Activated CD4-positive, alpha-beta T cell treated with anti-CD3 and anti-CD28 coated beads, Interleukin-2, amount 10 ng/mL, durations not matched to agents 7 days and 5 days (primary cell): ENCODE results near the gene HDX. TPM values are rescaled to one million over a fixed set of nuclear protein-coding genes. Genes with fewer than 3 reads are reported as not detected.

ENCODE experiments used
- CTCF ChIA-PET: fragments of 350-600 bp; sonication (Branson Sonifier 250); formaldehyde crosslinking; loops from one replicate; lab custom pipeline; 2021; ENCODE audit warnings: antibody characterized with exemption; lab: Charles Lee
- POLR2A ChIA-PET: fragments of 350-600 bp; sonication (Branson Sonifier 250); formaldehyde crosslinking; loops from one replicate; lab custom pipeline; 2021; ENCODE audit warnings: antibody characterized with exemption; lab: Charles Lee
- DNase-seq: peaks from one replicate; pipeline ENCODE4 v3.0.0-alpha.2; 2020
- H3K27ac Mint-ChIP-seq: one replicate; pipeline ENCODE4 v1.8.0; 2021; ENCODE audit warnings: mild to moderate bottlenecking, moderate library complexity, mixed read lengths
- H3K27me3 Mint-ChIP-seq: one replicate; pipeline ENCODE4 v1.8.0; 2021; ENCODE audit warnings: mixed read lengths
- H3K36me3 Mint-ChIP-seq: one replicate; pipeline ENCODE4 v1.8.0; 2021; ENCODE audit warnings: low read depth, mixed read lengths
- H3K4me1 Mint-ChIP-seq: one replicate; pipeline ENCODE4 v1.8.0; 2021; ENCODE audit warnings: mixed read lengths
- H3K4me3 Mint-ChIP-seq: one replicate; pipeline ENCODE4 v1.8.0; 2021; ENCODE audit warnings: mild to moderate bottlenecking, moderate library complexity, mixed read lengths
- H3K9me3 Mint-ChIP-seq: one replicate; pipeline ENCODE4 v1.8.0; 2021; ENCODE audit warnings: mixed read lengths
- total RNA-seq, 2 experiments: library from RNA; stranded (reverse); gene quantifications; one replicate each; pipeline ENCODE4 v1.2.3, GENCODE V29; 2021

HDX gene
- total RNA-seq, 2 experiments from 2014 or later = 1.9 to 2.0 TPM

DNA sequence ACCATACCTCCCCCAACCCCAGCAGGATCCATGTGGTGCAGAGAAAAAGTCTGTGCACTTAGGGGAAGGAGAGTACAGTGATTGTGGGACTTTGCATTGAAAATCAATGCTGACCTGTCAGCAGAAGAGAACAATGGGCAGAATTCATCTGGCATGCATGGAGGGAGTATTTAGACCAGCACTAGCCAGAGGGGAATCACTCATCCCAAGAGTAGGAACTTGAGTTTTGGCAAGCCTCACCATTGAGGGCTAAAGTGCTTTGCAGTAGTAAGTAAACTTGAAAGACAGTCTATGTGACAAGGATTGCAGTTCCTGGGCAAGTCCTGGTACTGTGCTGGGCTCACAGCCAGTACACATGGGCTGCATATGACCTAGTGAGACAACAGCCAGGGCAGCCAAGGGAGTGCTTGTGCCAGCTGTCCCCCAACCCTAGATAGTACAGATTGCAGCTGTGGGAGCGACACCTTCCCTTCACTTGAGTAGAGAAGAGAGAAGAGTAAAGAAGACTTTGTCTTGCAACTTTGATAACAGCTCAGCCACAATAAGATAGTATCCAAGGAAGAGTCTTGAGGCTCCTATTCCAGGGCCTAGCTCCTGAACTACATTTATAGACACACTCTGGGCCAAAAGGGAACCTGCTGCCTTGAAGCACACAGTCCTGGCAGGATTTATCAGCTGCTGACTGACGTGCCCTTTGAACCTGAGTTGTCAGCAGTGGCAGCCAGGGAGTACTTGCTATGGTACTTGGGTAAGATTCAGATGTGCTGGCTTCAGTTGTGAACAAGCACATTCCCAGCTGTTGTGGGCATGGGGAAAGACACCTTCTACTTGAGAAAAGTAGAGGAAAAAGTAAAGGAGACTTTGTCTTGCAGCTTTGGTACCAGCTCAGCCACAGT lies 48.7 kb downstream of the HDX start:
- H3K36me3 Mint-ChIP-seq = no peaks in the 10 kb centered on the region
- POLR2A ChIA-PET = no interaction called here
- no peaks in the 10 kb centered on the region for H3K9me3 Mint-ChIP-seq
- DNase-seq = no peak
- H3K27me3 Mint-ChIP-seq = no peaks in the 10 kb centered on the region
- CTCF ChIA-PET = no interaction called here
- no peak overlapping the region for H3K4me3 Mint-ChIP-seq
- no peak overlapping the region for H3K27ac Mint-ChIP-seq
- H3K4me1 Mint-ChIP-seq = no peaks in the 10 kb centered on the region

DNA sequence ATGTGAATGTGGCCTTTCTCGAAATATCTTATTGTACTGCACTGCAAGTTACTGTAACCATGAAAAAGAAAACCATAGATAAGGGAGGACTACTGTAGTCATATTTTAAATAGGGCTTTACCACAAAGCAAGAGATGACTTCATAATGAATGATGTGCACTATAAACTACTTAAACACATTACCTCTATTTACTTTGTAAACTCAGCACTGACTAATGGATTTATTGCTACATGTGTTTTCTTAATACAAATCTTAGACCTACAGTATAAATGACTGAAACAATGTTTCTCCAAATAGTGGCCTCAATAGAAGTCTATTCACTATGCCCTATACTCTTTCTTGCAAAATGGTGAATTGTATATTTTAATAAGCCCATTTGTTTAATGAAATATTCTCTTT lies 61.1 kb downstream of the HDX start:
- DNase-seq = no peak
- H3K4me3 Mint-ChIP-seq = no peak overlapping the region
- H3K4me1 Mint-ChIP-seq = no peaks in the 10 kb centered on the region
- no peaks in the 10 kb centered on the region for H3K27me3 Mint-ChIP-seq
- POLR2A ChIA-PET = no interaction called here
- H3K36me3 Mint-ChIP-seq = no peaks in the 10 kb centered on the region
- no peak overlapping the region for H3K27ac Mint-ChIP-seq
- H3K9me3 Mint-ChIP-seq = peaks cover 7% of the 10 kb centered on the region
- CTCF ChIA-PET = no interaction called here

DNA sequence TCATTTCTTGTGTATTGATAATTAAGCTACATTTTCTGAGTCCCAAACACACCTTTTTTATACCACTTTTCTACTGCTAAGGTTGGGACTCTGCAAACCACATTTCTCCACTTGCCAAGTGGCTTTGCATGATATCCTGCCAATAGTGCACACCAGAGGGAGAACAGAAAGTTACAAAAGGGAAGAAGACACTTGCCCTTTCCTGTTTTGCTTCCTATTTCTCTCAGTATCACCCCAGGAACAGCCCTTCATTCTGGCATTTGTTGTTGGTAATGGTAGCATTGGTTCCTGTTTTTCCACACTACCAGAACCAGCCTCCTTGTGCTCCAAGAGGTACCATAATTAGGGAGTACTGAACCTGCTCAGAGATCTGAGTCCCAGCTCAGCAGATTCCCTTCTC lies 87.1 kb downstream of the HDX start:
- peaks cover 4% of the 10 kb centered on the region for H3K9me3 Mint-ChIP-seq
- H3K27me3 Mint-ChIP-seq = no peaks in the 10 kb centered on the region
- ChIA-PET CTCF (no interaction called here), POLR2A (no interaction called here)
- no peaks in the 10 kb centered on the region for H3K4me1 Mint-ChIP-seq
- no peak for DNase-seq
- H3K27ac Mint-ChIP-seq = no peak overlapping the region
- no peak overlapping the region for H3K4me3 Mint-ChIP-seq
- H3K36me3 Mint-ChIP-seq = no peaks in the 10 kb centered on the region

DNA sequence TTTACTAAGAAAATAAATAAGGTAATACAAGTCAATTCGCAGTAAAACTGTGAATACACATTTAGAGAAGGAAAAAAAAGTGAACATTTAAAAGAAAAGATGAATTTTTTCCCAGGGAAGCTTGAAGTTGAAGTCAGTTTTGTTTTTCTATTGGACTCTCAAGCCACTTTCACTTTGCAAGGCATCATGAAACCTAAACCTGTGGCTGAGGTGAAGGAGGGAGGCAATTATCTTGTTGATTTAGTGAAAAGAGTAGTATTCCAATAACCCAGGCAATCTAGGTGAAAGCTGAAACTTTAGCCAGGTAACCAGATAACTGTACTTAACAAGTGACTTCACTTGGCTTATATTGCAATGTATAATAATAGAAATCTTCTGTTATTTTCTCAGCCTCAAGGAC lies 138.6 kb downstream of the HDX start:
- H3K4me3 Mint-ChIP-seq = no peak overlapping the region
- no peak for DNase-seq
- POLR2A ChIA-PET = no interaction called here
- no peaks in the 10 kb centered on the region for H3K27me3 Mint-ChIP-seq
- no peaks in the 10 kb centered on the region for H3K4me1 Mint-ChIP-seq
- peaks cover 3% of the 10 kb centered on the region for H3K9me3 Mint-ChIP-seq
- H3K36me3 Mint-ChIP-seq = no peaks in the 10 kb centered on the region
- no peak overlapping the region for H3K27ac Mint-ChIP-seq
- CTCF ChIA-PET = no interaction called here

DNA sequence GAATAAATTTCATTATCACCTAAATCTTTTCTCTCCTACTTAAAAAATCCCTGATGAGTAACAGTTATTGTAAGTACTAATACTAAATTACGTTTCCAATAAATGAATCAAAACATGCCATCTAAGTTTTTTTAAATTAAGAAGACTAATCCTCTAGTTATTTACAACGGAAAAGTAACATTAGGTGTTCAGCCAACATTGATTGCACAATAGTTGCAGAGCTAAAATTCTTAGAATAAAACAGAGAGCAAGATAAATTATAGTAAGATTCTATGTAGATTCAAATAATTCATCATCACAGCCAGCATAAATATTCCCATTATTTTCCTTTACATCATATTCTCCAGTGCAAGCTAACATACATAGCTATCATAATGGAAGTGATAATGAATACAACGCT lies 139.2 kb downstream of the HDX start:
- Mint-ChIP-seq H3K36me3 (no peaks in the 10 kb centered on the region), H3K27me3 (no peaks in the 10 kb centered on the region), H3K9me3 (peaks cover 3% of the 10 kb centered on the region), H3K27ac (no peak overlapping the region), H3K4me1 (no peaks in the 10 kb centered on the region), H3K4me3 (no peak overlapping the region)
- ChIA-PET CTCF (no interaction called here), POLR2A (no interaction called here)
- DNase-seq = no peak

DNA sequence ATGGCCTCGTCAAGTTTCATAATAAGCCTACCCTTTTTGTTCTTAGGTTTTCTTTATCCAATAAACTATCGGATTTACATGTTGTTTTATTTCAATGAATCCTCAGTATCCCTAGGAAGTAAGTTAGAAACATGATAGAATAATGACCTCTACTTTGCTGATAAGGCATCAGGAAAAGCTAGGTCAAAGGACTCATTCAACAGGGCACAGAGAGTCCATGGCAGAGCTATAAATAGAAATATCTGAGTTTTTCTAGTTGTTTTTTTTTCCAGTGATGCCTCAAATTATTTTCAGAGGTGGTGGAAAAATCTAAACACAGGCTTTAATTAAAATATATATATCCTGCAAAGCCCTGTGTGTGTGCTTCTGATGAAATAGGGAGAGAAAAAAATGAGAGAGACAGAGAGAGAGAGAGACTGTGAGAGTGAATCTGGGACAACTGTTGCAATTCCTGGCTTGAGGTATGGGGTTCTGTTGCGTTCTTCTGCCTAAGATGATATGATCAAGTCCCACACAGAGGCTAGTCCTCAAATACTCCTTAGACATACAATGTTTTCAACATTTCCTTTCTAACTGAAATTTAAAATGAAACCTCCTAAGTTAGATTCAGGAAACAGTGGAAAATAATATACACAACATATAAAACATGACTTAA lies 139.9 kb downstream of the HDX start:
- Mint-ChIP-seq H3K9me3 (peaks cover 3% of the 10 kb centered on the region), H3K4me1 (no peaks in the 10 kb centered on the region), H3K27me3 (no peaks in the 10 kb centered on the region), H3K4me3 (no peak overlapping the region), H3K36me3 (no peaks in the 10 kb centered on the region), H3K27ac (no peak overlapping the region)
- ChIA-PET POLR2A (no interaction called here), CTCF (no interaction called here)
- DNase-seq = no peak

DNA sequence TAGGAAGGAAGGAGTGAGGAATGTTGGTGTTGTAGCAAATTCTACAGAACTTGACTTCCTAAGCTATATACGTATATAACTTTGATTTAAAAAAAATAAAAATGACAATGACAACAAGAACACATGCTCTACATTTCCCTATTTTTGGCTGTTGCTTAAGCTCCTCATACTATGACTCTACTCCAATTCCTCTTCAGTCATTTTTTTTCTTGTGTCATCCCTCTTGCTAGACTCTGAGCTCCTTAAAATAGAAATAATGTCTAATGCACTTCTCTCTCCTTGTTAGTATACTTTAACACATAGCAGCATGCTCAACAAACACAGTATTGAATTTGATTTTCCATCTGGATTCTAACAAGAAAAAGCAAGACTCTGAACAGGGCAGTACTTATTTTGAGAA lies 144.0 kb downstream of the HDX start:
- no peaks in the 10 kb centered on the region for H3K27me3 Mint-ChIP-seq
- ChIA-PET POLR2A (no interaction called here), CTCF (no interaction called here)
- H3K4me3 Mint-ChIP-seq = no peak overlapping the region
- no peak for DNase-seq
- no peaks in the 10 kb centered on the region for H3K9me3 Mint-ChIP-seq
- no peaks in the 10 kb centered on the region for H3K36me3 Mint-ChIP-seq
- no peak overlapping the region for H3K27ac Mint-ChIP-seq
- no peaks in the 10 kb centered on the region for H3K4me1 Mint-ChIP-seq

DNA sequence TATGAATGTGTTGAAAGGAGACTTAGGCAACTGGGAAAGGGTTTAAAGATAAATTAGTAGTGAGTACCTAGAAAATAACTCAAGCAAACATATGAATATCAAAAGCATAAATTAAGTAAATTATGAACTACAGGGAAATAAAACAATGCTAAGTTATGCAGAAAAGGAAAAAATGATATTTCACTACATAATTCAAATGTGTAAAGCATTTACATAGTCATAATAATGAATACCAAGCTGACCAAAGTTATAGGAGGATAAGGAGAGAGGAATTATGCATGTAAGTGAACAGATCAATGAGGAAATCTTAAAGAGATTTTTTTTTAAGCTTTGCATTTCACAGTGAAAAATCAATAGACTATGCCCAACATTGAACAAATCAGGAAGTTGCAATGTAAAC lies 145.0 kb downstream of the HDX start:
- no peaks in the 10 kb centered on the region for H3K36me3 Mint-ChIP-seq
- H3K4me1 Mint-ChIP-seq = no peaks in the 10 kb centered on the region
- no peaks in the 10 kb centered on the region for H3K27me3 Mint-ChIP-seq
- H3K27ac Mint-ChIP-seq = no peak overlapping the region
- CTCF ChIA-PET = no interaction called here
- POLR2A ChIA-PET = no interaction called here
- no peaks in the 10 kb centered on the region for H3K9me3 Mint-ChIP-seq
- DNase-seq = no peak
- no peak overlapping the region for H3K4me3 Mint-ChIP-seq

DNA sequence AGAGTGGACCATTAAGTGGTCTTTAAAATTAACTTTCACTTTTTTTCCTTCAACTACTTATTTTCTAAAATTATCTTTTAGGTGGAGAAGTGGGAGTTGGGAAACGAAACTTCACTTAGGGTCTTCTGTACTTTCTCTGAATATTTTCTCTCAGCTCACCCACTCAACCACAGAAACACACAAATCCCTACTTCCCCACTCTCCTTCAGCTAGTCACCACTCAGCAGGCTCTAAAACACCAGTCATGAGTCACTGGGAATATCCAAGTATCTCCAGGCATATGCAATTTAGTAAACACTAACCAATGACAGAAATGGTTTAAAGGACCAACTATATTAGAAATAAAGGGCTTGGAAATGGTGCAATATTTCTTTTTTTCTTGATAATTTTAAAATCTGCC lies 161.3 kb downstream of the HDX start:
- no peak overlapping the region for H3K27ac Mint-ChIP-seq

DNA sequence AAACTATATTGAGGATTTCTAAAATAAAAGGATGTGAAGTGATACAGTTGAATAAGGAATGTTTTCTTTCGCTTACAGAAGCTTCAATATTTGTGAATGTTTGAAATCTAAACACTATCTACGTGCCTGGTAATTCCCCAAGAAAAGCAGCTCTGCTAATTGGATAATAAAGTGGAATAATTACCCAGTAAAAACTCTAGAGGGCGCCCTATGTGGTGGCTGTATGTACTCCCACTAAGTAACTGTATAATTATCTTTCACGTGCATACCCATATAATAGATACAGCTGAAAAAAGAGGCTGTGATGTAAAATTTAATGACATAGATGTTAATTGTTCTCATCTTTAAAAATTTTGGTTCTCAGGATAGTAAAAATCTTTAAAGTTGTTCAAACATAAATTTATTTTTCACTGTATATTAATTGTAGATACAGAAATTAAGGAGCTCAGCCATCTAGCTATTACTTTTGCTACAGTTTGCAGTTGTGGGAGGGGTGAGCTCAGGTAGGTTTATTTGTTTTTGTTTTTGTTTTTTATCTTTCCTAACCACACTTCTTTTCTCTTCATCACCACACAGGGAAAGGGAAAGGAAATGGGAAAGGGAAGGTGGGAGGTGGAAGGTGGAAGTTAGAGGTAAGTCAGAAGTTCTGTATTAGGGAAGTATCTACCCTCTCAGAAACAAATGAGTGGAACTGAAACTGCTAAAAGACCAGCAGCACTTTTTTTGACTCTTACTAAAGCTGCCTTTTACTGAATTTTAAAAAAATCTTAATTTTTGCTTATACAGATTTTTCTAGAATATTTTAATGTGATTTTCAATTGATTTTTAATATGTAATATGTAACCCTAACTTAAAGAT lies 162.5 kb downstream of the HDX start:
- no peaks in the 10 kb centered on the region for H3K9me3 Mint-ChIP-seq
- no peak overlapping the region for H3K27ac Mint-ChIP-seq
- no peaks in the 10 kb centered on the region for H3K36me3 Mint-ChIP-seq
- ChIA-PET POLR2A (no interaction called here), CTCF (no interaction called here)
- no peak for DNase-seq
- H3K27me3 Mint-ChIP-seq = no peaks in the 10 kb centered on the region
- no peaks in the 10 kb centered on the region for H3K4me1 Mint-ChIP-seq
- no peak overlapping the region for H3K4me3 Mint-ChIP-seq

More for the DNA sequence above, 161.3 kb downstream of the HDX start:
- H3K4me3 Mint-ChIP-seq = no peak overlapping the region
- no peaks in the 10 kb centered on the region for H3K9me3 Mint-ChIP-seq
- DNase-seq = no peak
- no peaks in the 10 kb centered on the region for H3K36me3 Mint-ChIP-seq
- ChIA-PET POLR2A (no interaction called here), CTCF (interaction anchor here (0.6 kb wide), 1 partner anchor 63 kb away, joined by 5 read pairs; no protein-coding TSS in a partner anchor)
- no peaks in the 10 kb centered on the region for H3K4me1 Mint-ChIP-seq
- H3K27me3 Mint-ChIP-seq = no peaks in the 10 kb centered on the region

DNA sequence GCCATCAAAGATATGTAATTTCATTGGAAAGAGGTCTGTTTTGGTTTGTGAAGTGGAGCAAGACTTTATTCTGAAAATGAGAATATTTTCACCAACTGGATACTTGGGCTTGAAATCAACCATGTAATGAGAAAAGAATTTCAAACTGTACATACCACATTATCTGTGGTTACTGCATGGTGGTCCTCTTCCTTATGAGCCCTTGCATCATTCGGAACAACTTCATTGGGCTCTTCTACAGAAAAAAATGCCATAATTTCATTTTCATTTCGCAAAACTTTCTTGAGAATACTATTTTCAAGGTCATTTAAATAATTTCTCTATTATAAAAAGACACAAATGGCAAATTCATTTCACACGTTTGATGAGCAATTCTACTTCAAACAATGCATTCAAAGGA lies 165.6 kb downstream of the HDX start:
- CTCF ChIA-PET = no interaction called here
- Mint-ChIP-seq H3K27ac (no peak overlapping the region), H3K36me3 (no peaks in the 10 kb centered on the region), H3K9me3 (no peaks in the 10 kb centered on the region), H3K4me1 (no peaks in the 10 kb centered on the region), H3K27me3 (no peaks in the 10 kb centered on the region), H3K4me3 (no peak overlapping the region)
- no peak for DNase-seq
- POLR2A ChIA-PET = no interaction called here

DNA sequence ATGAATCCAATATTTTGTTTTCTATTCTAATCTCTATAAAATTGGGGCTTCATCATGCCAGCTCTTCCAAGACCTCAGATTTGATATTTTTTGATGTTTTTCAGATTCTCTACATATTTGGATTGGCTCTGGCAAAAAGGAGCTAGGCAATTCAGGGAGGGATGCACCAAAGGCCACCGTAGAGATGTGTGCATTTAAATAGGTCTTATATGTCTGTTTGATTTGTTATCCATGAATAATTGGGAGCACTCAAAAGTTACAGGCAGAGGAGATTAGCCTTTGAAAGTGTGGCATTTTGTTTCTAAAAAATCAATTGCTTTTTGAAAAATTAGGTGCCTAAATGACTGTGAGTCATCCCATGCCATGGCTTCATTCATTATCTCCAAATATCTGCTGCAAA lies 167.1 kb downstream of the HDX start:
- ChIA-PET CTCF (interaction anchor here (0.7 kb wide), 1 partner anchor 369 kb away, joined by 4 read pairs; no protein-coding TSS in a partner anchor), POLR2A (no interaction called here)
- DNase-seq = no peak
- H3K4me1 Mint-ChIP-seq = no peaks in the 10 kb centered on the region
- no peak overlapping the region for H3K27ac Mint-ChIP-seq
- H3K36me3 Mint-ChIP-seq = no peaks in the 10 kb centered on the region
- H3K4me3 Mint-ChIP-seq = no peak overlapping the region
- no peaks in the 10 kb centered on the region for H3K27me3 Mint-ChIP-seq
- H3K9me3 Mint-ChIP-seq = no peaks in the 10 kb centered on the region
